ENCODE results near the gene POC1A. TPM values are rescaled to one million over a fixed set of nuclear protein-coding genes. Genes with fewer than 3 reads are reported as not detected.

Gene POC1A
- polyA plus RNA-seq, 1 donor (not counting 4 experiments of a cell fraction or from before 2014, with no cell fraction given) = 11.5 TPM

- FAIRE-seq = no peak
- no peak overlapping the region for H3K4me2 ChIP-seq (ENCODE audit: control insufficient read depth, extremely low read depth, insufficient read depth, low read depth, low read length)
Observed at GRCh38 chr3:52089691-52090090, 64.5 kb downstream of the POC1A start.

GRCh38 chr3:52088445-52089367, 65.5 kb downstream of the POC1A start:
- no peaks in the 10 kb centered on the region for H3K79me2 ChIP-seq (ENCODE audit: control insufficient read depth, insufficient read depth, low read length)
- H3K4me3 ChIP-seq (ENCODE audit: control insufficient read depth in 2 of 3, extremely low read depth in 1 of 3, insufficient read depth in 2 of 3, low read depth in 1 of 3, low read length in 3 of 3) = no peak overlapping the region
- no peak overlapping the region for H3K9ac ChIP-seq (ENCODE audit: control insufficient read depth, extremely low read depth, insufficient read depth, low read length)
- DNase-seq (ENCODE audit: low read depth, low spot score) (no peak), FAIRE-seq (no peak)
- no peaks in the 10 kb centered on the region for H3K9me3 ChIP-seq (ENCODE audit: control insufficient read depth, low read depth, low read length)
- H3K4me1 ChIP-seq (ENCODE audit: control insufficient read depth, extremely low read depth, insufficient read depth, low read length) = peaks cover 8% of the 10 kb centered on the region
- H3K27me3 ChIP-seq (ENCODE audit: control insufficient read depth, extremely low read depth, insufficient read depth, low read length) = no peaks in the 10 kb centered on the region
- no peak overlapping the region for H3K4me2 ChIP-seq (ENCODE audit: control insufficient read depth, extremely low read depth, insufficient read depth, low read depth, low read length)
- peaks cover under 1 to 4% of the 10 kb centered on the region in 2 experiments for H3K36me3 ChIP-seq (ENCODE audit: control insufficient read depth in 2 of 2, extremely low read depth in 1 of 2, insufficient read depth in 2 of 2, low read length in 2 of 2)
- H4K20me1 ChIP-seq (ENCODE audit: control insufficient read depth, extremely low read depth, insufficient read depth, low read length) = no peaks in the 10 kb centered on the region
- H2AFZ ChIP-seq (ENCODE audit: control insufficient read depth, low read length) = no peak overlapping the region
- dilution Hi-C loops (cut with MboI; ENCODE audit: extremely low pct_ligation_motif_present, low sequenced_read_pairs) = no loop called here
- no peak for TF ChIP-seq EZH2 (IDR thresholded peaks at IDR 0.05; ENCODE audit: low read length)
- H3K27ac ChIP-seq (ENCODE audit: control insufficient read depth, insufficient read depth, low read length) = no peak overlapping the region
- H3K9me1 ChIP-seq (ENCODE audit: control insufficient read depth, extremely low read depth, insufficient read depth, low read length) = no peaks in the 10 kb centered on the region

More at GRCh38 chr3:52089691-52090090, 64.5 kb downstream of the POC1A start:
- Histone ChIP-seq H3K36me3 (ENCODE audit: control insufficient read depth in 2 of 2, extremely low read depth in 1 of 2, insufficient read depth in 2 of 2, low read length in 2 of 2) (peaks cover 2 to 12% of the 10 kb centered on the region in 2 experiments), H3K9me3 (ENCODE audit: control insufficient read depth, low read depth, low read length) (no peaks in the 10 kb centered on the region), H3K9ac (ENCODE audit: control insufficient read depth, extremely low read depth, insufficient read depth, low read length) (no peak overlapping the region), H3K79me2 (ENCODE audit: control insufficient read depth, insufficient read depth, low read length) (no peaks in the 10 kb centered on the region), H2AFZ (ENCODE audit: control insufficient read depth, low read length) (no peak overlapping the region), H3K4me3 (ENCODE audit: control insufficient read depth in 2 of 3, extremely low read depth in 1 of 3, insufficient read depth in 2 of 3, low read depth in 1 of 3, low read length in 3 of 3) (no peak overlapping the region), H3K27me3 (ENCODE audit: control insufficient read depth, extremely low read depth, insufficient read depth, low read length) (no peaks in the 10 kb centered on the region), H3K4me1 (ENCODE audit: control insufficient read depth, extremely low read depth, insufficient read depth, low read length) (peaks cover 8% of the 10 kb centered on the region), H3K27ac (ENCODE audit: control insufficient read depth, insufficient read depth, low read length) (no peak overlapping the region), H4K20me1 (ENCODE audit: control insufficient read depth, extremely low read depth, insufficient read depth, low read length) (no peaks in the 10 kb centered on the region), H3K9me1 (ENCODE audit: control insufficient read depth, extremely low read depth, insufficient read depth, low read length) (no peaks in the 10 kb centered on the region)
- TF ChIP-seq CTCF (optimal IDR thresholded peaks at IDR 0.05 in 1 of 3, IDR thresholded peaks at IDR 0.05 in 1 of 3, conservative IDR thresholded peaks at IDR 0.05 in 1 of 3; ENCODE audit: extremely low read depth in 1 of 3, insufficient read depth in 2 of 3, low read length in 3 of 3) = no peak
- no peak for TF ChIP-seq EZH2 (IDR thresholded peaks at IDR 0.05; ENCODE audit: low read length)
- DNase-seq (ENCODE audit: low read depth, low spot score) = no peak
- dilution Hi-C loops (cut with MboI; ENCODE audit: extremely low pct_ligation_motif_present, low sequenced_read_pairs) = no loop called here

Measured in keratinocyte (primary cell).